ENCODE measurements around the gene AFDN. TPM values are rescaled to one million over a fixed set of nuclear protein-coding genes. Genes with fewer than 3 reads are reported as not detected.
"Not testable (repeated sequence)": the region's sequence is repeated elsewhere in the genome, so short reads cannot be mapped to it uniquely, and the experiment has no call there.

Gene AFDN
- total RNA-seq, 1 donor from 2014 or later, result 102 TPM

DNA sequence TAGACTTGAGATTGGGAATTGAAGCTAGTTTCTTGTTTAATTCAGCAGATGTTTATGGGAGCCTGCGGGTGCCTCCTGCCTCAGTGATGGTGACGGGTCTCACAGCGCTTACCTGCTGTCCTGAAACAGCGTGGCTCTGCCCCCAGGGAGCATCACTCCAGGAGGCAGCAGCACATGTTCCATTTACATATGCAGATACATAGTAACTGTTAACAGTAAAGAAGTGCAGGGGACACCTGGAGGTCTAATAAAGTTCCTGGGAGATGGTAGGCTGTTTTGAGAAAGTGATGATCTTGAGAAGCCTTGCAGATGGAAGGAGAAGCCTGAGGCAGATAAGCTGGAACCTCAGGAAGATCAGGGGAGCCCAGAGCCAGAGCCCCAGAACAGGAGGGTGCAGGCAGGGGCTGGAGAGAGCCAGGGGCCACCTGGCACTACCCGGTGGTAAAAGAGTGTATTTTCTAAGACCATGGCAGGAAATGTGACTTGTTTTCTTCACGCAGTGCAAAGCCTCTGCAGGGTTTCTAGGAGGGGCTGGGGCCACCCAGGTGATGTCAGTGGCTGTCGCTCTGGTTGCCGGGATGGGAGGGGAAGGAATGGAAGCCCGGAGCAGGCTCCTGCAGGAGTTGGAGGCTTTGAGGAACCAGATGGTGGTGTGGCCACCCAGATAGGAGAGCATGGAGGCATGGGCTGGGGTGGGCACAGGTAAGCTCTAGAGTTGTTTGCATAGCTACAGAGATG is 146.6 kb downstream of the AFDN start:
- no peak overlapping the region for H3K27ac ChIP-seq
- intact Hi-C loops (cut with DNase I), result no loop called here

GRCh38 chr6:167974640-167975344 is 148.1 kb downstream of the AFDN start:
- H3K4me3 ChIP-seq, result no peak overlapping the region
- intact Hi-C loops (cut with DNase I), result no loop called here
- no peak for DNase-seq (ENCODE audit: low spot score in 2 of 2)
- peaks cover 0 to 10% of the 10 kb centered on the region in 2 donors for H3K36me3 ChIP-seq
- no peaks in the 10 kb centered on the region for H3K9me3 ChIP-seq
- H3K4me1 ChIP-seq, result no peaks in the 10 kb centered on the region
- TF ChIP-seq, protein P1, sequence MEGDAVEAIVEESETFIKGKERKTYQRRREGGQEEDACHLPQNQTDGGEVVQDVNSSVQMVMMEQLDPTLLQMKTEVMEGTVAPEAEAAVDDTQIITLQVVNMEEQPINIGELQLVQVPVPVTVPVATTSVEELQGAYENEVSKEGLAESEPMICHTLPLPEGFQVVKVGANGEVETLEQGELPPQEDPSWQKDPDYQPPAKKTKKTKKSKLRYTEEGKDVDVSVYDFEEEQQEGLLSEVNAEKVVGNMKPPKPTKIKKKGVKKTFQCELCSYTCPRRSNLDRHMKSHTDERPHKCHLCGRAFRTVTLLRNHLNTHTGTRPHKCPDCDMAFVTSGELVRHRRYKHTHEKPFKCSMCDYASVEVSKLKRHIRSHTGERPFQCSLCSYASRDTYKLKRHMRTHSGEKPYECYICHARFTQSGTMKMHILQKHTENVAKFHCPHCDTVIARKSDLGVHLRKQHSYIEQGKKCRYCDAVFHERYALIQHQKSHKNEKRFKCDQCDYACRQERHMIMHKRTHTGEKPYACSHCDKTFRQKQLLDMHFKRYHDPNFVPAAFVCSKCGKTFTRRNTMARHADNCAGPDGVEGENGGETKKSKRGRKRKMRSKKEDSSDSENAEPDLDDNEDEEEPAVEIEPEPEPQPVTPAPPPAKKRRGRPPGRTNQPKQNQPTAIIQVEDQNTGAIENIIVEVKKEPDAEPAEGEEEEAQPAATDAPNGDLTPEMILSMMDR (IDR thresholded peaks at IDR 0.05), result no peak
- no peak overlapping the region for H3K27ac ChIP-seq
- H3K27me3 ChIP-seq, result no peaks in the 10 kb centered on the region

More for the DNA sequence above, 146.6 kb downstream of the AFDN start:
- DNase-seq (ENCODE audit: low spot score in 2 of 2), result no peak
- H3K9me3 ChIP-seq, result no peaks in the 10 kb centered on the region
- H3K4me1 ChIP-seq, result no peaks in the 10 kb centered on the region
- TF ChIP-seq, protein P1 (IDR thresholded peaks at IDR 0.05), result no peak
- H3K4me3 ChIP-seq, result no peak overlapping the region
- no peaks in the 10 kb centered on the region for H3K27me3 ChIP-seq
- peaks cover 9 to 24% of the 10 kb centered on the region in 2 donors for H3K36me3 ChIP-seq

DNA sequence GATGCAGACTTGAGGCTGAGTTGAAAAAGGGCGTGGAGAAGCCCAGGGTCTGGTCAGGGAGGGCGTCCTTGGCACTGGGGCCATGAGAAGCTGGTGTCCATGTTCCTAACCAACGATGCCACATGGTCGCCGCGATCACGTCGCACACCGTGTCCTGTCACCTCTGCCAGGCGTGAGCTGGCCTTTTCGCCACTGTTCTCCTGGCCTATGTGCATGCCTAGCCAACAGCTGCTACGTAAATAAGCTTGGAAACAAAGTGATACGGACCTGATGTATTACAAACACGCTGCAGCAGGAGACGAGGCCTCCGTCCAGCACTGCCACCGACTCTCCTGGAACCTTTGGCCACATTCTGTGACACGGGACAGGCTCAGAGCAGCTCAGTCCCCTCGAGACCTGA is 148.7 kb downstream of the AFDN start:
- TF ChIP-seq, protein P1 (IDR thresholded peaks at IDR 0.05), result no peak
- H3K36me3 ChIP-seq, result peaks cover 0 to 6% of the 10 kb centered on the region in 2 donors

DNA sequence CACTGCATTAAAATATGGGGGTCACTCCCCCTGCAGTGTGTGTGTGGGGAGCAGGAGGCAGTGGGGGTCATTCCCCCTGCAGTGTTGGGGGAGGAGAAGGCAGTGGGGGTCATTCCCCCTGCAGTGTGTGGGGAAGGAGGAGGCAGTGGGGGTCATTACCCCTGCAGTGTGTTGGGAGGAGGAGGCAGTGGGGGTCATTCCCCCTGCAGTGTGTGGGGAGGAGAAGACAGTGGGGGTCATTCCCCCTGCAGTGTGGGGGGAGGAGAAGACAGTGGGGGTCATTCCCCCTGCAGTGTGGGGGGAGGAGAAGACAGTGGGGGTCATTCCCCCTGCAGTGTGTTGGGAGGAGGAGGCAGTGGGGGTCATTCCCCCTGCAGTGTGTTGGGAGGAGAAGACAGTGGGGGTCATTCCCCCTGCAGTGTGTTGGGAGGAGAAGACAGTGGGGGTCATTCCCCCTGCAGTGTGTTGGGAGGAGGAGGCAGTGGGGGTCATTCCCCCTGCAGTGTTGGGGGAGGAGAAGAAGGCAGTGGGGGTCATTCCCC is 149.5 kb downstream of the AFDN start:
- DNase-seq (ENCODE audit: low spot score in 2 of 2); H3K27ac ChIP-seq; intact Hi-C loops (cut with DNase I); H3K27me3 ChIP-seq; H3K4me1 ChIP-seq; H3K9me3 ChIP-seq; H3K4me3 ChIP-seq; H3K36me3 ChIP-seq: not testable (repeated sequence)

More for the DNA sequence above, 148.7 kb downstream of the AFDN start:
- Histone ChIP-seq H3K4me1 (no peaks in the 10 kb centered on the region), H3K4me3 (no peak overlapping the region), H3K27me3 (no peaks in the 10 kb centered on the region), H3K27ac (no peak overlapping the region), H3K9me3 (no peaks in the 10 kb centered on the region)
- intact Hi-C loops (cut with DNase I), result no loop called here
- no peak for DNase-seq (ENCODE audit: low spot score in 2 of 2)

DNA sequence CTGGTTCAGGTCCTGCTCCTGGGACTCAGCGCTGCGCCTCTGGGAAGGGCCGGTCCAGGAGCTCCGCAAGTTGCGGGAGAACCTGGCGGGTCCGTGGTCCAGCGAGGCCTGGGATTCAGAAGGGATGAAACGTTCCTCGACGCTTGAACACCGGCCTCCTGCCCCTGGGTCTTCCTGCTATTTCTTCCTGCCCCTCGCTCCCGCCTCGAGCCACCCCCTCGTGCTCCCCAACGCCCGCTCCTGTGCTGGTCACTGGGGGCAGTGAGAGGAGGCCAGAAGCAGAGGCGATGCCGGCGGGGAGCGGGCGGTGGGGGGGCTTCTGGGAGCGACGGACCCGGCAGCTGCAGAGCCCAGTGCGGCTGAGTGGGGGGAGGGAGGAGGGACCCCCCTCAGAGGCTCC is 150.0 kb downstream of the AFDN start:
- TF ChIP-seq, protein P1 (IDR thresholded peaks at IDR 0.05), result no peak
- no peak overlapping the region for H3K27ac ChIP-seq
- no peaks in the 10 kb centered on the region for H3K9me3 ChIP-seq
- intact Hi-C loops (cut with DNase I), result no loop called here
- H3K4me3 ChIP-seq, result no peak overlapping the region
- no peak for DNase-seq (ENCODE audit: low spot score in 2 of 2)
- H3K27me3 ChIP-seq, result no peaks in the 10 kb centered on the region
- no peaks in the 10 kb centered on the region for H3K4me1 ChIP-seq
- H3K36me3 ChIP-seq, result no peaks in the 10 kb centered on the region

Measured in ascending aorta (tissue), 2 donors.